ENCODE measurements around the gene ULK4.
"Not testable (repeated sequence)": the region's sequence is repeated elsewhere in the genome, so short reads cannot be mapped to it uniquely, and the experiment has no call there.

The ULK4 gene

GRCh38 chr3:41565003-41565402 lies 396.9 kb downstream of the ULK4 start:
- POLR2A ChIA-PET, result no interaction called here
- CTCF ChIA-PET, result no interaction called here
- TF ChIP-seq TARDBP (IDR thresholded peaks at IDR 0.05) (no peak), NFRKB (IDR thresholded peaks at IDR 0.05) (no peak), FOXM1 (IDR thresholded peaks at IDR 0.05; ENCODE audit: borderline replicate concordance) (no peak), LEF1 (IDR thresholded peaks at IDR 0.05; ENCODE audit: borderline replicate concordance) (no peak), PKNOX1 (IDR thresholded peaks at IDR 0.05) (no peak), SUZ12 (IDR thresholded peaks at IDR 0.05) (no peak), ZNF384 (IDR thresholded peaks at IDR 0.05) (no peak), SP1 (IDR thresholded peaks at IDR 0.05) (no peak), L3MBTL2 (conservative IDR thresholded peaks at IDR 0.05) (no peak), CTBP1 (IDR thresholded peaks at IDR 0.05; ENCODE audit: borderline replicate concordance) (no peak), ELF4 (IDR thresholded peaks at IDR 0.05) (no peak), FOXA1 (IDR thresholded peaks at IDR 0.05) (no peak)
- no peak for DNase-seq (ENCODE audit: extremely low spot score)

- DNase-seq (ENCODE audit: extremely low spot score); CTCF ChIA-PET; POLR2A ChIA-PET: not testable (repeated sequence)
Observed at GRCh38 chr3:41556245-41556644, 405.7 kb downstream of the ULK4 start.

GRCh38 chr3:41532976-41533375 lies 428.9 kb downstream of the ULK4 start:
- no peak for DNase-seq (ENCODE audit: extremely low spot score)
- ChIA-PET CTCF (no interaction called here), POLR2A (no interaction called here)
- TF ChIP-seq ARNT (IDR thresholded peaks at IDR 0.05) (no peak), ELF4 (IDR thresholded peaks at IDR 0.05) (no peak), LEF1 (IDR thresholded peaks at IDR 0.05; ENCODE audit: borderline replicate concordance) (no peak), FOXA1 (IDR thresholded peaks at IDR 0.05) (no peak), L3MBTL2 (conservative IDR thresholded peaks at IDR 0.05) (no peak), HDGF (IDR thresholded peaks at IDR 0.05; ENCODE audit: borderline replicate concordance) (no peak), ZNF384 (IDR thresholded peaks at IDR 0.05) (no peak), SUZ12 (IDR thresholded peaks at IDR 0.05) (no peak), FOXK2 (IDR thresholded peaks at IDR 0.05) (no peak), PKNOX1 (IDR thresholded peaks at IDR 0.05) (no peak), BHLHE40 (IDR thresholded peaks at IDR 0.05; ENCODE audit: borderline replicate concordance) (no peak), SP1 (IDR thresholded peaks at IDR 0.05) (no peak), TARDBP (IDR thresholded peaks at IDR 0.05) (no peak), CTBP1 (IDR thresholded peaks at IDR 0.05; ENCODE audit: borderline replicate concordance) (no peak), FOXM1 (IDR thresholded peaks at IDR 0.05; ENCODE audit: borderline replicate concordance) (no peak), NFRKB (IDR thresholded peaks at IDR 0.05) (no peak)

GRCh38 chr3:41526995-41527573 lies 434.8 kb downstream of the ULK4 start:
- DNase-seq (ENCODE audit: extremely low spot score), result no peak
- POLR2A ChIA-PET, result no interaction called here

GRCh38 chr3:41525303-41526064 lies 436.4 kb downstream of the ULK4 start:
- ChIA-PET POLR2A (no interaction called here), CTCF (no interaction called here)
- no peak for DNase-seq (ENCODE audit: extremely low spot score)

More at GRCh38 chr3:41526995-41527573, 434.8 kb downstream of the ULK4 start:
- CTCF ChIA-PET, result no interaction called here
- TF ChIP-seq NFRKB (IDR thresholded peaks at IDR 0.05) (no peak), TARDBP (IDR thresholded peaks at IDR 0.05) (no peak), SUZ12 (IDR thresholded peaks at IDR 0.05) (no peak), L3MBTL2 (conservative IDR thresholded peaks at IDR 0.05) (no peak), BHLHE40 (IDR thresholded peaks at IDR 0.05; ENCODE audit: borderline replicate concordance) (no peak), LEF1 (IDR thresholded peaks at IDR 0.05; ENCODE audit: borderline replicate concordance) (no peak), FOXM1 (IDR thresholded peaks at IDR 0.05; ENCODE audit: borderline replicate concordance) (no peak), ZNF384 (IDR thresholded peaks at IDR 0.05) (no peak), FOXA1 (IDR thresholded peaks at IDR 0.05) (no peak), FOXK2 (IDR thresholded peaks at IDR 0.05) (no peak), HDGF (IDR thresholded peaks at IDR 0.05; ENCODE audit: borderline replicate concordance) (no peak), SP1 (IDR thresholded peaks at IDR 0.05) (no peak)

More at GRCh38 chr3:41525303-41526064, 436.4 kb downstream of the ULK4 start:
- no peak for TF ChIP-seq BHLHE40 (IDR thresholded peaks at IDR 0.05; ENCODE audit: borderline replicate concordance)
- no peak for TF ChIP-seq CTBP1 (IDR thresholded peaks at IDR 0.05; ENCODE audit: borderline replicate concordance)
- no peak for TF ChIP-seq SP1 (IDR thresholded peaks at IDR 0.05)
- no peak for TF ChIP-seq ELF4 (IDR thresholded peaks at IDR 0.05)
- no peak for TF ChIP-seq NFRKB (IDR thresholded peaks at IDR 0.05)
- TF ChIP-seq TARDBP (IDR thresholded peaks at IDR 0.05), result no peak
- no peak for TF ChIP-seq FOXK2 (IDR thresholded peaks at IDR 0.05)
- TF ChIP-seq LEF1 (IDR thresholded peaks at IDR 0.05; ENCODE audit: borderline replicate concordance), result no peak
- TF ChIP-seq PKNOX1 (IDR thresholded peaks at IDR 0.05), result no peak
- no peak for TF ChIP-seq L3MBTL2 (conservative IDR thresholded peaks at IDR 0.05)
- TF ChIP-seq ZNF384 (IDR thresholded peaks at IDR 0.05), result no peak
- no peak for TF ChIP-seq ARNT (IDR thresholded peaks at IDR 0.05)
- TF ChIP-seq HDGF (IDR thresholded peaks at IDR 0.05; ENCODE audit: borderline replicate concordance), result no peak
- TF ChIP-seq FOXA1 (IDR thresholded peaks at IDR 0.05), result no peak
- no peak for TF ChIP-seq FOXM1 (IDR thresholded peaks at IDR 0.05; ENCODE audit: borderline replicate concordance)
